ENCODE measurements around the gene PRPH.

Gene PRPH

DNA sequence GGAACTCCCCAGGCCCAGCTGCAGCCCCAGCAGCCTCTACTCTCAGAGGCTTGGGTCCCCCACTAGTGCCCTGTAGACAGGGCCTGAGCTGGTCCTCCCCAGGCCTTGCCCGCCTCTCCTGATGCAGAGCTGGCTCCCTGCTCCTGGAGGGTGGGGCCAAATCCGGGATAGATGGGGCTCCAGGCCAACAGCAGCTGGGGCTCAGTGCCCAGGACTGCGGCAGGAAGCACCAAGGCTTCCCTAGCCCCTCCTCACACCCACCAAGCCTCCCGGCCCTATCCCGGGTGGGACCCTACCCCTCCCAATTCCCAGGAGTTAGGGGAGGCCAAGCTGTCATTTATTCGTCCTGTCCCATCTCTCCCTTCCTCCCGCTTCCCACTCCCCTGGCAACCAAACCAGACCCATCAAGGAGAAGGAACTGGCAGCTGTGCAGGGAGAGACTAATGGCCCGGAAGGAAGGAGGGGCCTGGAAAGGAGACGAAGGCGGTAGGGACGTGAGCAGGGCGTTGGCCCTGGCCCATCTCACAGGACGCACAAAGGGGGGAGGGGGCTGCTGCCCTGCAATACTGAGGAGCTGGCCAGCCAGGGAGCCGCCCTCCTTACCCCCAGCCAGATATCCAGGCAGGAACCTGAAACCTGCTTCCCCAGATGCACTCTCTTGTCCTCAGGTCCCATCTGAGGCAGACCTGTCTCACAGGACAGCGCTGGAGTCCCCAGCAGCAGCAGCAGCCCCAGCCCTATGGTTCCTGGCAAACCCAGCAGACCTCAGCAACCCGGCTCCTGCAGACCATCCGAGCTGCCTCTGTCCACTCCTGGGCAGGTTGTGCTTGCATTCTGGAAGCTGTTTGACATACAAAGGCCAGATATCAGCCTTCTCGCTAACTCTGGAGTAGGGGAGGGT, 1.6 kb upstream of the PRPH start:
- WGBS, 2 experiments (ENCODE audit: insufficient coverage in 2 of 2), result 29 to 32% methylated on average over 9 to 15 of the region's 18 CpGs

DNA sequence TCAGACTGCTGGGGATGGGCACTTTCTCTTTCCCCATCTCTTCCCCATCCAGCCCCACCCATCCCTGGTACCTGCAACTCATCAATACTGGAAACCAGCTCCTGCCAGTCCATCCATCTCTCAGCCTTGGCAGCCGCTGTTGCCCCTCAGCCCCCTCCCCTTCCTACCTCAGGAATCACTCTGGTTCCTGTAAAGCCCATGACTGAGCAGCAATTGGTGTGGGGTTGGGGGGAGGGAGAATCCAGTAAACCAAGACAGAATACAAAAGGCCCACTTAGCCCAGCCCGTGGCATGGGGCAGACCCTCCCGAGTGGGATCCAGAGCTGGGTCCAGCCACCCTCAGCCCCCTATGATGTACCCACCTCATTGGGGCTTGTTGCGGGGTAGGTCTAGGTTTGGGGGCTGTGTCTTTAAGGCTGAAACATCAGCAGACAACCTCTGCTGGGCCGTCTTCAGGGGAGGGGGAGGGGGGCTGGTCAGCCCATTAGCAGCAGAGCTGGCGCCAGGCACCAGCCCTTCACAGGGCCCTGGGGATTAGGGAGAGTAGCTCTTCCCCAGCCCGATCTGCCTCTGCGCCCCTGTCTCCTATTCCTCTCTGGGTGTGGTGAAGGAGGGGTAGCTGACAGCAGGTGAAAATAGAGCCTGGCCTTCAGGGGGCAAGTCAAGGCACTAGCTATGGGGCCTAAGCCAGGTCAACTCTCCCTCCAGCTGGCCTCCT, 702 bp upstream of the PRPH start:
- WGBS, 2 experiments (ENCODE audit: insufficient coverage in 2 of 2), result 0 to 40% methylated on average over 1 to 3 of the region's 8 CpGs
- Histone ChIP-seq H3K27ac (ENCODE audit: low read depth, low read length, severe bottlenecking) (no peak overlapping the region), H3K36me3 (ENCODE audit: control insufficient read depth, insufficient read depth, low read length) (no peaks in the 10 kb centered on the region), H3K4me1 (ENCODE audit: control insufficient read depth, insufficient read depth, low read length, poor library complexity, severe bottlenecking) (peaks cover 12% of the 10 kb centered on the region), H3K4me3 (ENCODE audit: extremely low read depth, insufficient read depth, low read length, poor library complexity, severe bottlenecking) (no peak overlapping the region), H3K9me3 (ENCODE audit: control insufficient read depth, low read length) (no peaks in the 10 kb centered on the region)

More for the DNA sequence above, 1.6 kb upstream of the PRPH start:
- no peak overlapping the region for H3K4me3 ChIP-seq (ENCODE audit: extremely low read depth, insufficient read depth, low read length, poor library complexity, severe bottlenecking)
- H3K9me3 ChIP-seq (ENCODE audit: control insufficient read depth, low read length), result no peaks in the 10 kb centered on the region
- H3K27ac ChIP-seq (ENCODE audit: low read depth, low read length, severe bottlenecking), result no peak overlapping the region
- no peaks in the 10 kb centered on the region for H3K36me3 ChIP-seq (ENCODE audit: control insufficient read depth, insufficient read depth, low read length)
- H3K4me1 ChIP-seq (ENCODE audit: control insufficient read depth, insufficient read depth, low read length, poor library complexity, severe bottlenecking), result peaks cover 12% of the 10 kb centered on the region

DNA sequence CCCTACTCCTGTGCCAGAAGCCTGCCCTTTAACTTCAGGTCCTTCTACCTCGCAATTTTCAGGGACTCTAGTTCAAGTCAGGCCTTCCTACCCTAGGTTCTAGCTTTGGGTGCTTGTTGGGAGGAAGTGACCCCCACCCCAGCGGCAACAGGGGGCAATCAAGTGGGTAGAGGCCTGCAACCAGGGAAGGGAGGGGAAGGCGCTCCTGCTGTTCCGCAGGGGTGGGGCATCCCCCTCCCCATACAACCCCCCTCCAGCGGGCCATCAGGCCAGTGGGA, 204 bp upstream of the PRPH start:
- Histone ChIP-seq H3K4me1 (ENCODE audit: control insufficient read depth, insufficient read depth, low read length, poor library complexity, severe bottlenecking) (peaks cover 12% of the 10 kb centered on the region), H3K27ac (ENCODE audit: low read depth, low read length, severe bottlenecking) (no peak overlapping the region), H3K9me3 (ENCODE audit: control insufficient read depth, low read length) (no peaks in the 10 kb centered on the region), H3K36me3 (ENCODE audit: control insufficient read depth, insufficient read depth, low read length) (no peaks in the 10 kb centered on the region), H3K4me3 (ENCODE audit: extremely low read depth, insufficient read depth, low read length, poor library complexity, severe bottlenecking) (no peak overlapping the region)
- WGBS, 2 experiments (ENCODE audit: insufficient coverage in 2 of 2), result 0% methylated on average over 1 of the region's 5 CpGs; no CpG with 5 or more reads in 1 of the 2 experiments

DNA sequence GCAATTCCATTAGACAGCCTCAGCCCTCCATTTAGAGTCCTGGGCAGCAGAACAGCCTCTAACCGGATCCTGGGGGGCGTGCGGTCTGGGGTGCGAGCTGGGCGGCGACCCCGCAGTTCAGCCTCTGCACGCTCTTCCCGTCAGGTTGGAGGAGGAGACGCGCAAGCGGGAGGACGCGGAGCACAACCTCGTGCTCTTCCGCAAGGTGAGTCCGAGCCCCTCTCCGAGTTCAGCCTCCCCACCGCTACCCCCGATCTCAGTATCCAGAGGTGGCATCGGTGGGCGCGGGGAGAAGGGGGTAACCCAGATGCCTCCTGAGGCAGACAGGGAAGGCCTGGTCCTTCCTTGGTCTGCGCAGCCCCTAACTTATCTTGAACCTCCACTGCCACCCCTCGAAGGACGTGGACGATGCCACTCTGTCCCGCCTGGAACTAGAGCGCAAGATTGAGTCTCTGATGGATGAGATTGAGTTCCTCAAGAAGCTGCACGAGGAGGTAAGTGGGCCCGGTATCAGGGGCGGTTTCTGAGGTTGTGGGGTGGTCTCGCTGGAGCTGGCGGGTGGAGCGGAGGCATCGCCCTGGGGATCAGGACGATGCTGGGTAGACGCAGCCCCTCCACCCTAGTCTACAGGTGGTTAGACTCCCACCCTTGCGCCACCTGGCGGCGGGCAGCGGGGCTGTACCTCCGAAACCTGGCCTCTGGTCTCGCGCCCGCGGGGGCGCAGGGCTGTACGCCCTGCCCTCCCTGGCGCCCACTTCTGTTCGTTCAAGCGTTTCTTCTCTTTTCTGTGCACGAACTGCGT, 1.3 kb downstream of the PRPH start:
- 44 to 47% methylated on average over 35 to 49 of the region's 54 CpGs for WGBS, 2 experiments (ENCODE audit: insufficient coverage in 2 of 2)
- Histone ChIP-seq H3K36me3 (ENCODE audit: control insufficient read depth, insufficient read depth, low read length) (no peaks in the 10 kb centered on the region), H3K9me3 (ENCODE audit: control insufficient read depth, low read length) (no peaks in the 10 kb centered on the region), H3K27ac (ENCODE audit: low read depth, low read length, severe bottlenecking) (no peak overlapping the region), H3K4me1 (ENCODE audit: control insufficient read depth, insufficient read depth, low read length, poor library complexity, severe bottlenecking) (peaks cover 12% of the 10 kb centered on the region), H3K4me3 (ENCODE audit: extremely low read depth, insufficient read depth, low read length, poor library complexity, severe bottlenecking) (no peak overlapping the region)

DNA sequence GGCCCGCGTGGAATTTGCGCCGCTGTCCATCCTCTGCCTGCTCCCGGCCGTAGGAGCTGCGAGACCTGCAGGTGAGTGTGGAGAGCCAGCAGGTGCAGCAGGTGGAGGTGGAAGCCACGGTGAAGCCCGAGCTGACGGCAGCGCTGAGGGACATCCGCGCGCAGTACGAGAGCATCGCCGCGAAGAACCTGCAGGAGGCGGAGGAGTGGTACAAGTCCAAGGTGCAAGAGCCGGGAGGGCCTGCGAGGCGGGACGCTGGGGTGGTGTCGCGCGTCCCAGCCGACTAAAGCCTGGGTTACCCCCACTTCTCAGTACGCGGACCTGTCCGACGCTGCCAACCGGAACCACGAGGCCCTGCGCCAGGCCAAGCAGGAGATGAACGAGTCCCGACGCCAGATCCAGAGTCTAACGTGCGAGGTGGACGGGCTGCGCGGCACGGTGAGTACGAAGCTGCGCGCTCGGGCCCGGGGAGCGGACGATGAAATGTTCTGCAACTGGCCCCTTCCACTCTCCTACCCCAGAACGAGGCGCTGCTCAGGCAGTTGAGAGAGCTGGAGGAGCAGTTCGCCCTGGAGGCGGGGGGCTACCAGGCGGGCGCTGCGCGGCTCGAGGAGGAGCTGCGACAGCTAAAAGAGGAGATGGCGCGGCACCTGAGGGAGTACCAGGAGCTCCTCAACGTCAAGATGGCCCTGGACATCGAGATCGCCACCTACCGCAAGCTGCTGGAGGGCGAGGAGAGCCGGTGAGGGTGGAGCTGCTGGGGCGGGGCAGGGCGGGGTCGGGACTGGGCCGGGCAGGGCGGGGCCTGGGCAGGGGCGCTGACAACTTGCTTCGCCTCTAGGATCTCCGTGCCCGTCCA, 2.1 kb downstream of the PRPH start:
- H3K4me1 ChIP-seq (ENCODE audit: control insufficient read depth, insufficient read depth, low read length, poor library complexity, severe bottlenecking), result peaks cover 12% of the 10 kb centered on the region
- 6 to 7% methylated on average over 66 to 71 of the region's 77 CpGs for WGBS, 2 experiments (ENCODE audit: insufficient coverage in 2 of 2)
- H3K36me3 ChIP-seq (ENCODE audit: control insufficient read depth, insufficient read depth, low read length), result no peaks in the 10 kb centered on the region
- no peaks in the 10 kb centered on the region for H3K9me3 ChIP-seq (ENCODE audit: control insufficient read depth, low read length)
- H3K4me3 ChIP-seq (ENCODE audit: extremely low read depth, insufficient read depth, low read length, poor library complexity, severe bottlenecking), result no peak overlapping the region
- no peak overlapping the region for H3K27ac ChIP-seq (ENCODE audit: low read depth, low read length, severe bottlenecking)

DNA sequence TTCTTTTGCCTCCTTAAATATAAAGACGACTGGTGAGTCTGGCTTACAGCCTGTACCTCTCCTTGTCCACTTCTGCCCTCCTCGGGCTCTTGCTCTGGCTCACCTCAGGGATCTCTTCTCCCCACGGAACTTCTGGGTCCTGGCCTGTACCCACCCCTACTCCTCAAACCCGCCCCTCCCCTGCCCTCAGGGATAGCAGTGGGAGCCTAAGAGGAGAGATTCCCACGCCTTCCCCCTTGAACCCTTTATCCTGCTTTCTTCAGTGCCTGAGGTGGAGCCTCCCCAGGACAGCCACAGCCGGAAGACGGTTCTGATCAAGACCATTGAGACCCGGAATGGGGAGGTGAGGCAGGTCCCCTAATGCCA, 2.7 kb downstream of the PRPH start:
- 17 to 48% methylated on average over 2 to 6 of the region's 8 CpGs for WGBS, 2 experiments (ENCODE audit: insufficient coverage in 2 of 2)
- H3K27ac ChIP-seq (ENCODE audit: low read depth, low read length, severe bottlenecking), result no peak overlapping the region
- no peaks in the 10 kb centered on the region for H3K9me3 ChIP-seq (ENCODE audit: control insufficient read depth, low read length)
- H3K4me3 ChIP-seq (ENCODE audit: extremely low read depth, insufficient read depth, low read length, poor library complexity, severe bottlenecking), result no peak overlapping the region
- H3K4me1 ChIP-seq (ENCODE audit: control insufficient read depth, insufficient read depth, low read length, poor library complexity, severe bottlenecking), result peaks cover 12% of the 10 kb centered on the region
- H3K36me3 ChIP-seq (ENCODE audit: control insufficient read depth, insufficient read depth, low read length), result no peaks in the 10 kb centered on the region

DNA sequence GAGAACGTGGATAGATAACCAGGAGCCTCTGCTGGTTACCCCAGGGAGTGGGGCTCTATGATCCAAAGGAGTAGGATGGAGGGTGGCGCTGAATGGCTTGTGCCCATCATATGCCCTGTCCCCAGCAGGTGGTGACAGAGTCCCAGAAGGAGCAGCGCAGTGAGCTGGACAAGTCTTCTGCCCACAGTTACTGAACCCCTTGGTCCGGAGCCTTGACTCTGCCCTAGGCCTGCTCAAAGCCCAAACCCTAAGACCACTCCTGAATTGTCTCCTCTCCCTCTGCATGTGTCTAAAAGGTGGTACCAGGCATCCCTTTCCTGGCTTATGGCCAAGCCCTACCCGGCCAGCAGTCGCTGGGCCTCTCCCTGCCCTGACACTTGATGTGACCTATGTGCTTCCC, 3.2 kb downstream of the PRPH start:
- Histone ChIP-seq H3K27ac (ENCODE audit: low read depth, low read length, severe bottlenecking) (no peak overlapping the region), H3K9me3 (ENCODE audit: control insufficient read depth, low read length) (no peaks in the 10 kb centered on the region), H3K36me3 (ENCODE audit: control insufficient read depth, insufficient read depth, low read length) (no peaks in the 10 kb centered on the region), H3K4me1 (ENCODE audit: control insufficient read depth, insufficient read depth, low read length, poor library complexity, severe bottlenecking) (peaks cover 7% of the 10 kb centered on the region), H3K4me3 (ENCODE audit: extremely low read depth, insufficient read depth, low read length, poor library complexity, severe bottlenecking) (no peak overlapping the region)
- WGBS, 2 experiments (ENCODE audit: insufficient coverage in 2 of 2), result 71 to 75% methylated on average over 6 of the region's 6 CpGs

DNA sequence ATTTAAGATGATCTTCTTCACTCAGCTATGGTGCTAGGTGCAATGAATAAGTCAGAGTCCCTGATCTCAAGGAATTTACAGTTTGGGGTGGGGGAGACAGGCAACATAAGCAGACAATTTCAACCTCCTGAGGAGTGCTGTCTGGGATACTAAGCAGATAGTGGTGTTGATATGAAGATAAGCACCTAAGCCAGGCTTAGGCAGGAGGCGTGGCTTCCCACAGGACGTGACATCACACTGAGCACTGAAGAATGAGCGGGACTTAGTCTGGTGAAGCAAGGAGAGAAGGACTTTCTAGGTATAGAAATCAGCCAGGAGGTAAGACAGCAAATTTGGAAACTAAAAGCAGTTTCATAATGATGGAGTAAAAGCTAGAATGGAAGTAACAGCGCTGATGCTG, 6.8 kb downstream of the PRPH start:
- H3K9me3 ChIP-seq (ENCODE audit: control insufficient read depth, low read length), result no peaks in the 10 kb centered on the region
- 67 to 86% methylated on average over 3 to 4 of the region's 4 CpGs for WGBS, 2 experiments (ENCODE audit: insufficient coverage in 2 of 2)
- H3K4me1 ChIP-seq (ENCODE audit: control insufficient read depth, insufficient read depth, low read length, poor library complexity, severe bottlenecking), result no peaks in the 10 kb centered on the region
- no peak overlapping the region for H3K4me3 ChIP-seq (ENCODE audit: extremely low read depth, insufficient read depth, low read length, poor library complexity, severe bottlenecking)
- H3K36me3 ChIP-seq (ENCODE audit: control insufficient read depth, insufficient read depth, low read length), result no peaks in the 10 kb centered on the region
- no peak overlapping the region for H3K27ac ChIP-seq (ENCODE audit: low read depth, low read length, severe bottlenecking)

DNA sequence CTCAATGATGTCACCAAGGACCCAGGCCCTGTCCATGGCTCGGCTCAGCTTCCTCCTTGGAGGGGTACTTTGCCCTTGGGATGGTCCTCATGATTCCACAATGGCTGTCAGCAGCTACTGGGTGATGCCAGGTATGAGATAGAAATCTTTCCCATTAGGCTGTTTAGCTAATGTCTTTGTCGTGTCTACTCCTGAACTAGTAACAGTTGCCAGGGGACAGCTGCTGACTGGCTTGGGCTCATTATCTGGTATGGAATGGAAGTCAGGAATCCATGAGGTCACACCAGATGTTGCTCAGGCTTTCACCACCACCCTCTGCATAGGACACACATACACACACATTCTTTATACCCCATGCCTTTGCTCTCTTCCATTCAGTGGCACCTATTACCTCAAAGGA, 9.2 kb downstream of the PRPH start:
- WGBS, 2 experiments (ENCODE audit: insufficient coverage in 2 of 2), result 94 to 95% methylated on average over 2 of the region's 2 CpGs

More for the DNA sequence above, 9.2 kb downstream of the PRPH start:
- no peaks in the 10 kb centered on the region for H3K36me3 ChIP-seq (ENCODE audit: control insufficient read depth, insufficient read depth, low read length)
- no peak overlapping the region for H3K4me3 ChIP-seq (ENCODE audit: extremely low read depth, insufficient read depth, low read length, poor library complexity, severe bottlenecking)
- no peaks in the 10 kb centered on the region for H3K9me3 ChIP-seq (ENCODE audit: control insufficient read depth, low read length)
- H3K4me1 ChIP-seq (ENCODE audit: control insufficient read depth, insufficient read depth, low read length, poor library complexity, severe bottlenecking), result no peaks in the 10 kb centered on the region
- no peak overlapping the region for H3K27ac ChIP-seq (ENCODE audit: low read depth, low read length, severe bottlenecking)
